Measurements from ENCODE around the gene DNAH8. TPM values are rescaled to one million over a fixed set of nuclear protein-coding genes. Genes with fewer than 3 reads are reported as not detected.

DNAH8 gene
- total and polyA plus RNA-seq, 3 donors from 2014 or later, result 17.2 to 23.7 (median 19.0) TPM

GRCh38 chr6:38753707-38754106 lies 38.6 kb downstream of the DNAH8 start:
- Histone ChIP-seq H3K36me3 (ENCODE audit: low read depth, missing control alignments) (no peaks in the 10 kb centered on the region), H3K4me3 (no peak overlapping the region), H3K27me3 (no peaks in the 10 kb centered on the region), H3K27ac (no peak overlapping the region), H3K9me3 (no peaks in the 10 kb centered on the region), H3K4me1 (no peaks in the 10 kb centered on the region)
- TF ChIP-seq CTCF (IDR thresholded peaks at IDR 0.05), result no peak
- no peak for TF ChIP-seq POLR2A (IDR thresholded peaks at IDR 0.05)
- no peak for DNase-seq
- intact Hi-C loops (cut with DNase I; ENCODE audit: low total_unique reads), result no loop called here

- Histone ChIP-seq H3K27me3 (no peaks in the 10 kb centered on the region), H3K36me3 (ENCODE audit: low read depth, missing control alignments) (no peaks in the 10 kb centered on the region), H3K27ac (no peak overlapping the region), H3K9me3 (no peaks in the 10 kb centered on the region), H3K4me1 (no peaks in the 10 kb centered on the region), H3K4me3 (no peak overlapping the region)
- WGBS, 2 donors, result 72 to 84% methylated on average over 3 of the region's 3 CpGs
- no peak for TF ChIP-seq CTCF (IDR thresholded peaks at IDR 0.05)
- no peak for TF ChIP-seq POLR2A (IDR thresholded peaks at IDR 0.05)
- intact Hi-C loops (cut with DNase I; ENCODE audit: low total_unique reads), result no loop called here
- no peak for DNase-seq
Observed at GRCh38 chr6:38755207-38755606, 40.1 kb downstream of the DNAH8 start.

GRCh38 chr6:38755874-38756273 lies 40.8 kb downstream of the DNAH8 start:
- 87 to 91% methylated on average over 2 of the region's 2 CpGs for WGBS, 2 donors
- Histone ChIP-seq H3K36me3 (ENCODE audit: low read depth, missing control alignments) (no peaks in the 10 kb centered on the region), H3K27ac (no peak overlapping the region), H3K4me1 (no peaks in the 10 kb centered on the region), H3K4me3 (no peak overlapping the region), H3K27me3 (no peaks in the 10 kb centered on the region), H3K9me3 (no peaks in the 10 kb centered on the region)
- TF ChIP-seq POLR2A (IDR thresholded peaks at IDR 0.05), result no peak
- no peak for TF ChIP-seq CTCF (IDR thresholded peaks at IDR 0.05)
- intact Hi-C loops (cut with DNase I; ENCODE audit: low total_unique reads), result no loop called here
- DNase-seq, result no peak

GRCh38 chr6:38760097-38760496 lies 45.0 kb downstream of the DNAH8 start:
- DNase-seq, result no peak
- intact Hi-C loops (cut with DNase I; ENCODE audit: low total_unique reads), result no loop called here
- Histone ChIP-seq H3K4me1 (no peaks in the 10 kb centered on the region), H3K4me3 (no peak overlapping the region), H3K36me3 (ENCODE audit: low read depth, missing control alignments) (no peaks in the 10 kb centered on the region), H3K9me3 (no peaks in the 10 kb centered on the region), H3K27ac (no peak overlapping the region), H3K27me3 (no peaks in the 10 kb centered on the region)
- WGBS, 2 donors, result 88 to 91% methylated on average over 1 of the region's 1 CpG
- TF ChIP-seq CTCF (IDR thresholded peaks at IDR 0.05) (no peak), POLR2A (IDR thresholded peaks at IDR 0.05) (no peak)

DNA sequence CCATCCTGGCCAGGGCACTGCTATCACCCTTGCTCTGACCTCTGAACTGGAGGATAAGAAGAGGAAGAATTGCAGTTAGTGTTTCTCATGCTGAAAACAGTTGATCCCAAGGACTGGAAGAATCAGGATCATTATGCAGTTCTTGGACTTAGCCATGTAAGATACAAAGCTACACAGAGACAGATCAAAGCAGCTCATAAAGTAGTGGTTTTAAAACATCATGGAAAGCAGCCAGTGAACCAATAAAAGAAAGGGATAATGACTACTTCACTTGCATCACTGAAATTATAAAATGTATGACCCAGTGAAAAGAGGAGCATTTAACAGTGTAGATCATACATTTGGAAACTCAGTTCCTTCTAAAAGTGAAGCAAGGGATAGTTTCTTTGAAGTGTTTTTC lies 47.7 kb downstream of the DNAH8 start:
- Histone ChIP-seq H3K9me3 (no peaks in the 10 kb centered on the region), H3K4me3 (no peak overlapping the region), H3K4me1 (no peaks in the 10 kb centered on the region), H3K27me3 (no peaks in the 10 kb centered on the region), H3K36me3 (ENCODE audit: low read depth, missing control alignments) (no peaks in the 10 kb centered on the region), H3K27ac (no peak overlapping the region)
- DNase-seq, result no peak
- intact Hi-C loops (cut with DNase I; ENCODE audit: low total_unique reads), result no loop called here
- no peak for TF ChIP-seq POLR2A (IDR thresholded peaks at IDR 0.05)
- TF ChIP-seq CTCF (IDR thresholded peaks at IDR 0.05), result no peak

Data from testis (tissue), 3 donors.